ENCODE results near the gene COX8A.
"Not testable (repeated sequence)": the region's sequence is repeated elsewhere in the genome, so short reads cannot be mapped to it uniquely, and the experiment has no call there.

DNA sequence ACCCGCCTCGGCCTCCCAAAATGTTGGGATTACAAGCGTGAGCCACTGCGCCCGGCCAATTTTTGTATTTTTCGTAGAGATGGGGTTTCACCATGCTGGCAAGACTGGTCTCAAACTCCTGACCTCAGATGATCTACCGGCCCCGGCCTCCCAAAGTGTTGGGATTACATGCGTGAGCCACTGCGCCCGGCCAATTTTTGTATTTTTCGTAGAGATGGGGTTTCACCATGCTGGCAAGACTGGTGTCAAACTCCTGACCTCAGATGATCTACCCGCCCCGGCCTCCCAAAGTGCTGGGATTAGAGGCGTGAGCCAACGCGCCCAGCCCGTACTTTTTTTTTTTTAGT, 535 bp upstream of the COX8A start:
- not testable (repeated sequence) for TF ChIP-seq CTCF (conservative IDR thresholded peaks at IDR 0.05; ENCODE audit: low read depth, low read length); EZH2 (IDR thresholded peaks at IDR 0.05; ENCODE audit: borderline replicate concordance, low read depth, low read length, poor library complexity, severe bottlenecking)
